ENCODE results near the gene FNDC10. TPM values are rescaled to one million over a fixed set of nuclear protein-coding genes. Genes with fewer than 3 reads are reported as not detected.

Gene FNDC10
- total and polyA plus RNA-seq, 10 of the 15 experiments (the other 5 are each of a cell fraction or from before 2014, with no cell fraction given) = 0.05 to 1.3 (median 0.25) TPM; not detected in 4

DNA sequence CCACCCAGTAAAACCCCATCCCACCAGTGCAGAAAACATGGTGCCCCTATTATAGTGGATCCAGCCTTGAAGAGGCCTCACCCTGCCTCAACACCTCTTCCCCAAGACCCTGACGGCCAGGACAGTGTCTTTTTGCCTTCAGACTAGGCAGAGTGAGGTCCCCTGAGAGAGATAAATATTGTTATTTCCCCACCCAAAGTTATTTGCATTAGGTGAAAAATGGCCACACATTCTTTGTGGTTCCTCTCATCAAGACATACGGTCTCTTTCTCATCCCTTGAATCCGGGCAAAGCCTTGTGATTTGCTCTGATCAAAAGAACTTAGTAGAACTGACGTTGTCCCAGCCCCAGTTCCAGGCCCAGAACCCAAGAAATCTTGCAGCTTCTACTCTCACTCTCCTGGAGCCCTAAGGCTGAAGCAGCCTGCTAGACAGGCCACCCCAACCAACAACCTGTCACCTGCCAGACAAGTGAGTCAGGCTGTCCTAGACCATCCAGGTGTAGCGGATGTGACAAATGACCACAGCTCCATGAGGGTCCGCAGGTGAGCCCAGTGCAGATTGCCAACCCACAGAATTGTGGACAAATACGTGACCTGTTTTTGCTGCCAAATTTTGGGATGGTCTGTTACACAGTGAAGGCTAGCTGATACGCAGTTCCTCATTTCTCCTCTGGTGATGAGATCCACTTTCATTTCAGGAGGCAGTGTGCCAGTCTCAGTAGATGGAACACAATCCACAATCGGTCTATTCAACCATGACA lies 17.2 kb downstream of the FNDC10 start:
- RAD21 ChIA-PET (ENCODE audit: unreplicated experiment) = no interaction called here
- in situ Hi-C loops (cut with MboI) (no loop called here), intact Hi-C loops (cut with micrococcal nuclease; ENCODE audit: unreplicated experiment) (no loop called here)
- DNase-seq (ENCODE audit: low read depth, low spot score) = no peak
- no peak overlapping the region for H3K9ac ChIP-seq (ENCODE audit: control insufficient read depth, insufficient read depth, low read length)
- no peak overlapping the region for H2AFZ ChIP-seq (ENCODE audit: control insufficient read depth, low read depth, low read length)
- 12% methylated on average over 9 of the region's 9 CpGs for WGBS (ENCODE audit: insufficient coverage, insufficient replicate concordance, low lambda C conversion rate, missing lambda C conversion rate)
- no peak overlapping the region for H3K4me3 ChIP-seq
- SMC1A ChIA-PET (ENCODE audit: uncharacterized antibody, unreplicated experiment) = no interaction called here
- H3K4me2 ChIP-seq (ENCODE audit: control insufficient read depth, insufficient read depth) = no peak overlapping the region
- H3K27me3 ChIP-seq (replicated peaks in 1 of 2; ENCODE audit: control insufficient read depth in 2 of 2, insufficient read depth in 2 of 2, low read length in 1 of 2) = 0 out of 4 replicates have a peak, but pooled peaks cover 0 to 3% of the 10 kb centered on the region in 2 experiments
- no peak for FAIRE-seq
- H3K4me1 ChIP-seq (ENCODE audit: control insufficient read depth, insufficient read depth, low read length) = no peaks in the 10 kb centered on the region
- BruUV-seq (replicated peaks) = no TSS peak
- no peaks in the 10 kb centered on the region for H3K9me3 ChIP-seq (replicated peaks; ENCODE audit: control insufficient read depth, insufficient read depth, low read length)
- POLR2A ChIA-PET = no interaction called here
- no peaks in the 10 kb centered on the region for H4K20me1 ChIP-seq (ENCODE audit: control insufficient read depth, insufficient read depth)
- no peaks in the 10 kb centered on the region for H3K79me2 ChIP-seq (ENCODE audit: control insufficient read depth, insufficient read depth, low read length)
- ATAC-seq = peak; percentile 31; the same call in 1 of the 3 replicates
- TF ChIP-seq CHD1 (IDR thresholded peaks at IDR 0.05; ENCODE audit: low read depth, low read length) (no peak), SPI1 (IDR thresholded peaks at IDR 0.05; ENCODE audit: borderline replicate concordance, insufficient read depth, low read depth, low read length) (peak; percentile 70), CREM (IDR thresholded peaks at IDR 0.05; ENCODE audit: low read depth) (no peak), STAT3 (IDR thresholded peaks at IDR 0.05; ENCODE audit: low read depth, low read length) (no peak), ZBTB11 (CRISPR knock-in tag; IDR thresholded peaks at IDR 0.05) (no peak)
- CTCF ChIA-PET = no interaction called here
- H3K27ac ChIP-seq (ENCODE audit: control insufficient read depth, insufficient read depth) = no peak overlapping the region
- H3K36me3 ChIP-seq (ENCODE audit: control insufficient read depth in 2 of 2, insufficient read depth in 2 of 2, low read length in 1 of 2) = no peaks in the 10 kb centered on the region
